ENCODE data around the gene SRA1. TPM values are rescaled to one million over a fixed set of nuclear protein-coding genes. Genes with fewer than 3 reads are reported as not detected.
A peak's percentile ranks its signal among the peaks of the same experiment; 100 is the strongest.

SRA1 gene
- total RNA-seq, 2 donors from 2014 or later, result 24.5 to 34.1 TPM

GRCh38 chr5:140575309-140575708, 18.0 kb upstream of the SRA1 start:
- peak; percentile 33 for TF ChIP-seq CTCF (IDR thresholded peaks at IDR 0.05)
- Histone ChIP-seq H3K27ac (no peak overlapping the region), H3K4me1 (no peaks in the 10 kb centered on the region), H3K27me3 (no peaks in the 10 kb centered on the region), H3K36me3 (no peaks in the 10 kb centered on the region), H3K9ac (ENCODE audit: low read depth in 2 of 2, low read length in 2 of 2) (no peak overlapping the region), H3K9me3 (no peaks in the 10 kb centered on the region), H3K4me3 (no peak overlapping the region)
- peak; percentile 73 for DNase-seq
- intact Hi-C loops (cut with DNase I), result no loop called here

GRCh38 chr5:140574165-140574564, 16.9 kb upstream of the SRA1 start:
- no peaks in the 10 kb centered on the region for H3K4me1 ChIP-seq
- H3K9ac ChIP-seq (ENCODE audit: low read depth in 2 of 2, low read length in 2 of 2), result no peak overlapping the region
- H3K9me3 ChIP-seq, result no peaks in the 10 kb centered on the region
- no peak for DNase-seq
- no peaks in the 10 kb centered on the region for H3K36me3 ChIP-seq
- intact Hi-C loops (cut with DNase I), result no loop called here
- H3K4me3 ChIP-seq, result no peak overlapping the region
- H3K27me3 ChIP-seq, result no peaks in the 10 kb centered on the region
- H3K27ac ChIP-seq, result no peak overlapping the region
- no peak for TF ChIP-seq CTCF (IDR thresholded peaks at IDR 0.05)

DNA sequence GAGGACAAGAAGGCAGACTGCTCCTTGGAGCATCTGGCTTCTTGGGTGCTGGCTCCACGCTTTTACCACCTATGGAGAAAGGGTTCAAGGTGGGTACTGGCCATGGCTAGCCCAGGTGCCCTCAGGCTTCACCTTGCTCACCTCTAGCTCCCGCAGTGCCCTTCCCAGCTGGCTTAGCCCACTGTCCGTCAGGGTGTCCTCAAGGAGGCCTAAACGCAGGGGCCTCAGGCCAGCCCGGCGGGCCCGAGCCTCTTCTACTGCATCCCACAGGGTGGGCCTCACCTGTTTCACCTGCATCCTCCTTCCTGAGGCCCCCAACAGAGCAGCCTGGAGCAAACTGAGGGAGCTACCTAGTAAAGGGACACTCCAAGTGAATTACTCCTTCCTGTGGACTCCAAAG, 16.4 kb upstream of the SRA1 start:
- Histone ChIP-seq H3K27ac (no peak overlapping the region), H3K4me3 (no peak overlapping the region), H3K36me3 (no peaks in the 10 kb centered on the region), H3K4me1 (no peaks in the 10 kb centered on the region), H3K9ac (ENCODE audit: low read depth in 2 of 2, low read length in 2 of 2) (no peak overlapping the region), H3K27me3 (no peaks in the 10 kb centered on the region), H3K9me3 (no peaks in the 10 kb centered on the region)
- intact Hi-C loops (cut with DNase I), result no loop called here
- no peak for DNase-seq
- no peak for TF ChIP-seq CTCF (IDR thresholded peaks at IDR 0.05)

DNA sequence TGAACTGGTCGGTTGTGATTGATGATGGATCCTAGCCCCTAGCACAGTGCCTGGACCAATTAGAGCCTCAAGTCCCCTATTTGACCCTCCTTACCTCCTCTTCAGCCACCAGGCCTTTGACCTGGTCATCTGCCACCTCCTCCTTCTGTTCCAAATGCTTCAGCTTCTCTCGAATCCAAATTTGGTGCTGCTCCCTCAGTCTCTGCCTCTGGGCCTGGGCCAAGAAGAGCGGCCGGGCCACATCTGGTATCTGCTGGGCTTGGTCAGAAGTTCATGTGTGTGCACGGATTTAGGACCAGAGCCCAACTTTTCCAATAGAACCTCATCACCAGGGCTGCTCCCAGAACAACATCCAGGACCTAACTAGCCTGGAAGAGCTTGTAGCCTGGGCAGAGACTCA, 13.8 kb upstream of the SRA1 start:
- no peak for TF ChIP-seq CTCF (IDR thresholded peaks at IDR 0.05)
- DNase-seq, result no peak
- peaks cover 8% of the 10 kb centered on the region for H3K36me3 ChIP-seq
- no peak overlapping the region for H3K4me3 ChIP-seq
- H3K9ac ChIP-seq (ENCODE audit: low read depth in 2 of 2, low read length in 2 of 2), result no peak overlapping the region
- no peaks in the 10 kb centered on the region for H3K4me1 ChIP-seq
- no peak overlapping the region for H3K27ac ChIP-seq
- H3K9me3 ChIP-seq, result no peaks in the 10 kb centered on the region
- no peaks in the 10 kb centered on the region for H3K27me3 ChIP-seq
- intact Hi-C loops (cut with DNase I), result no loop called here

- H3K27me3 ChIP-seq, result no peaks in the 10 kb centered on the region
- H3K4me3 ChIP-seq, result no peak overlapping the region
- H3K9me3 ChIP-seq, result no peaks in the 10 kb centered on the region
- intact Hi-C loops (cut with DNase I), result no loop called here
- H3K27ac ChIP-seq, result no peak overlapping the region
- H3K9ac ChIP-seq (ENCODE audit: low read depth in 2 of 2, low read length in 2 of 2), result no peak overlapping the region
- peaks cover 8% of the 10 kb centered on the region for H3K36me3 ChIP-seq
- peaks cover 4% of the 10 kb centered on the region for H3K4me1 ChIP-seq
- no peak for DNase-seq
- no peak for TF ChIP-seq CTCF (IDR thresholded peaks at IDR 0.05)
Measured at GRCh38 chr5:140570488-140570887, 13.2 kb upstream of the SRA1 start.

DNA sequence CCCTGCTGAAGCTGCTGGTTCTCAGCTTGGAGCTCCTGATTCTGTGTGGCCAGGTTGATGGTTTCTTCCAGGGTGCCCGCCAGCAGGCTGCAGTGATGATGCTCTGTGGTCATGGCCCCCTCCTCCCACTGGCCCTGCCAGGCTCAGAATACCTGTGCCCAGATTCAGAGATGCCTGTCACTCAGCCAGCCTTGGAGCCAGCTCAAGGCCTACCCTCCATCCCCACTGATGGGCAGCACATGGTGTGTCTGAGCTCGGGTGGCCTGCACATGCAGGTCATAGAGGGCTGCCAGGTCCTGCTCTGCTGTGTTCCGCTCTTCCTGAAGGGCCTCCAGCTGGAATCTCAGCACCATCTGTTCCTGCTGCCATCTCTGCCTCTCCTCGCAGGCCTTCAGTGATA, 12.8 kb upstream of the SRA1 start:
- H3K27ac ChIP-seq, result peak overlapping the region; percentile 0
- peaks cover 5% of the 10 kb centered on the region for H3K4me1 ChIP-seq
- no peak for TF ChIP-seq CTCF (IDR thresholded peaks at IDR 0.05)
- peaks cover 8% of the 10 kb centered on the region for H3K36me3 ChIP-seq
- H3K9ac ChIP-seq (ENCODE audit: low read depth in 2 of 2, low read length in 2 of 2), result no peak overlapping the region
- H3K4me3 ChIP-seq, result no peak overlapping the region
- intact Hi-C loops (cut with DNase I), result no loop called here
- no peaks in the 10 kb centered on the region for H3K9me3 ChIP-seq
- H3K27me3 ChIP-seq, result no peaks in the 10 kb centered on the region
- no peak for DNase-seq

Measured in colonic mucosa (tissue), 4 donors.